ENCODE results near the gene TPCN2.
"Not testable (repeated sequence)": the region's sequence is repeated elsewhere in the genome, so short reads cannot be mapped to it uniquely, and the experiment has no call there.

Gene TPCN2

DNA sequence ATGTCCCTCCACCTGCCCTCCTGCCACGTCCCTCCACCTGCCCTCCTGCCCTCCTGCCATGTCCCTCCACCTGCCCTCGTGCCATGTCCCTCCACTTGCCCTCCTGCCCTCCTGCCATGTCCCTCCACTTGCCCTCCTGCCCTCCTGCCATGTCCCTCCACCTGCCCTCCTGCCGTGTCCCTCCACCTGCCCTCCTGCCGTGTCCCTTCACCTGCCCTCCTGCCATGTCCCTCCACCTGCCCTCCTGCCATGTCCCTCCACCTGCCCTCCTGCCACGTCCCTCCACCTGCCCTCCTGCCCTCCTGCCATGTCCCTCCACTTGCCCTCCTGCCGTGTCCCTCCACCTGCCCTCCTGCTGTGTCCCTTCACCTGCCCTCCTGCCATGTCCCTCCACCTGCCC lies 28.2 kb downstream of the TPCN2 start:
- DNase-seq = not testable (repeated sequence)

DNA sequence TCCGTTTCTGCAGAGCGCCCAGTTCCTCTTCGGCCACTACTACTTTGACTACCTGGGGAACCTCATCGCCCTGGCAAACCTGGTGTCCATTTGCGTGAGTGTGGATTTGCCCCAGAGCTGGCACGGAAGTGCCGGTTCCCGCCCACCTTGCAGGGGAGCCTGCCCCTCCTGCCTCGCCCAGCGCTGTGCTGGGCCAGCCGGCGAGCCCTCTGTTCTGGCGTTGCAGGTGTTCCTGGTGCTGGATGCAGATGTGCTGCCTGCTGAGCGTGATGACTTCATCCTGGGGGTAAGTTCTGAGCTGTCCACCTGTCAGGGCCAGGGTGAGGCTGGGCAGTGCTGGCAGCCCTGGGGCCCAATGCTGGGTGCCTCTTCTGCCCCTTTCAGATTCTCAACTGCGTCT lies 29.8 kb downstream of the TPCN2 start:
- no peak for DNase-seq

DNA sequence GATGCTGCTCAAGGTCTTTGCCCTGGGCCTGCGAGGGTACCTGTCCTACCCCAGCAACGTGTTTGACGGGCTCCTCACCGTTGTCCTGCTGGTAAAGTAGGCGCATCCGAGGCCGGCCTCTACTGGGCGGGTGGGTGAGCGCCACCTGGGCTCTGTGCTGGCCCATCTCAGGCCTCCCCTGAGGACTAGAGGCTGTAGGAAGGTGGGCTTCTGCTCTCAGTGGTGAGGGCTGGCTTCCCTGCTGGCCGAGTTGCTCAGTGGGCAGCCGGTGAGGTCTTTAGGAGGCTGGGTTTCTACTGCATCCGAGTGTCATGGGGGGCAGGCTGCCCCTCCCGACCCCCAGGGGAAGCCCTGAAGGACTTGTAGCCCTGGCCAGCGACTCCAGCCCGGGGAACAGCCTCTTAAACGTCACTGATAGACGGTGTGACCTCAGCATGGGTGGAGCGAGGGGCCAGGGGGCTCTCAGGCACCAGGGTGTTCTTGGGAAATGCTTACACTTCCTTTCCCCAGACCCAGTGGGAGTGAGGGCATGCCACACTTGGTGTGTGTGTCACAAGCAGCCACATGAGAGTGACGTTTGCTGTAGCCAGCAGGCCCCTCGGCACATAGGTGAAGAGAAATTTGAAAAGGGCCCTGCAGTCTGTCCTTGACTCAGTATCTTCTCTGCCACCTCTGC lies 30.3 kb downstream of the TPCN2 start:
- no peak for DNase-seq

DNA sequence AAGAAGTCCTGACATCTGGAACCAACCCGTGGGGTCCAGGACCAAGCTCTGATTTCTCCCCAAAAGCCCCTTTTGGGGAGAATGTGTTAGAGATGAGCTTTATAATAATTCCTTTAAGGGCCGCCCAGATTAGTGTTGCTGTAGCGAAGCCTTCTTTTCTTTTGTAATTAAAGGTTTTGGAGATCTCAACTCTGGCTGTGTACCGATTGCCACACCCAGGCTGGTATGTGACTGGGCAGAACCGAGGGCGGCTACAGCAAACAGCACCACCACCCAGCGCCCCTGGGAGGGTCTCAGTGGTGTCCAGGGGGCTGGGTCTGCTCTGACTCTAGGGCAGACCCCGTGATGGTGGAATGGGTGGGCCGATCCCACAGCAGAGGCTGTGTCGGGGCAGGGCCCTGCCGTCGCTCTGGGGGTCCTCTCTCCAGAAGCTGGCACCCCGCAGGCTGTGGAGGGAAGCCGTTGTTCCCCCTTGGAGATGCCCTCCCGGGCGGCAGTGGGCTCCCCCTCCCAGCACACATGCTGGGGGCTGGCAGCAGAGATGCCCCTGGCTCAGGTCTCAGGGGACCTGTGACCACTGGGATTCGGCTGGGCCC lies 31.0 kb downstream of the TPCN2 start:
- DNase-seq = no peak

DNA sequence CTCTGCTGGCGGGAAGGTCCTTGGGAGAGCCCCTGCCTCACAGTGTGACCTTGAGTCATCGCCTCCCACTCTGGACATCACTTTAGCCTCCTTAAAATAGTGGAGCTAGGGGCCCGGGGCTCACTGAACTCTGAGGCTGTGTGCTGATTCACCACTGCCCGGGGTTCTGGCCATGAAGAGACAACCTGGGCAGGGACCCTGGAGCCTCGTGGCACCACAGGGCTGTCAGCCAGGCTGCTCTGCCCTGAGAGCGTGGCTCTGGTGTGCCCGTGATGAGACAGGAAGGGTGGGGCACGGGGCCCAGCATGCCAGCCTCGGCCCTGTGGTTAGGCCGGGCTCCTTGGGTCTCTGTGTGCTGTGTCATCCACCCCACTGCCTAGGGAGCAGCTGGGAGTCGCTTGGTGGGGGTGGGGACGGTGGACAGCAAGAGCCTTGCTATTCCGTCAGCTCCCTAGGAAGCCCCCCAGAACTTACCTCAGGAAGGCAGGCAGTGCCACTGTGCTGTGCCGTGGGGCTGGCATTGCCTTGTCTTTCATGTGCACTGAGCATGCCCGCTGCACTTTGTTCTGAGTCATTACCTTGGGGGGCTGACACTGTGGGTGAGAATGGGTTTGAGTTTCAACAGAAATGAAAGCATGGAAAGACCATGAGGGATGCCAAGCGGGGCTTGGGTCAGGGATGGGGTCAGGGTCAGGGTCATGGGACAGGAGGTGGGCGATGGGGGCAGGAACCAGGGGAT lies 31.7 kb downstream of the TPCN2 start:
- DNase-seq = no peak

DNA sequence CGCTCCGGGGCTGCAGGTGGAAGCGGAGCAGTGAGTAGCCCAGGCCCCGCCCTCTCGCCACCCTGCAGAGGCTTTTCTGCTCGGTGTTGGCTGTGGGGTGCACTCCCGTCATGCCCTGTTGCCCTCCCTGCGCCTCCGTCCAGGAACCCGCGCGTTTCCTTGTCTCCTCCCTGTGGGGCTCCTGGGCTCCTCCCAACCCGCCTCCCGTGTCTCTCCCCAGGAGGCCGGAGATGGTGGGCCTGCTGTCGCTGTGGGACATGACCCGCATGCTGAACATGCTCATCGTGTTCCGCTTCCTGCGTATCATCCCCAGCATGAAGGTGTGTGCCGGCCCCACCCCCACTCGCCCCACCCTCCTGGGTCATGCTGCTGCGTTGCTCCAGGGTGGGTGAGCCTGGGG lies 32.4 kb downstream of the TPCN2 start:
- no peak for DNase-seq

DNA sequence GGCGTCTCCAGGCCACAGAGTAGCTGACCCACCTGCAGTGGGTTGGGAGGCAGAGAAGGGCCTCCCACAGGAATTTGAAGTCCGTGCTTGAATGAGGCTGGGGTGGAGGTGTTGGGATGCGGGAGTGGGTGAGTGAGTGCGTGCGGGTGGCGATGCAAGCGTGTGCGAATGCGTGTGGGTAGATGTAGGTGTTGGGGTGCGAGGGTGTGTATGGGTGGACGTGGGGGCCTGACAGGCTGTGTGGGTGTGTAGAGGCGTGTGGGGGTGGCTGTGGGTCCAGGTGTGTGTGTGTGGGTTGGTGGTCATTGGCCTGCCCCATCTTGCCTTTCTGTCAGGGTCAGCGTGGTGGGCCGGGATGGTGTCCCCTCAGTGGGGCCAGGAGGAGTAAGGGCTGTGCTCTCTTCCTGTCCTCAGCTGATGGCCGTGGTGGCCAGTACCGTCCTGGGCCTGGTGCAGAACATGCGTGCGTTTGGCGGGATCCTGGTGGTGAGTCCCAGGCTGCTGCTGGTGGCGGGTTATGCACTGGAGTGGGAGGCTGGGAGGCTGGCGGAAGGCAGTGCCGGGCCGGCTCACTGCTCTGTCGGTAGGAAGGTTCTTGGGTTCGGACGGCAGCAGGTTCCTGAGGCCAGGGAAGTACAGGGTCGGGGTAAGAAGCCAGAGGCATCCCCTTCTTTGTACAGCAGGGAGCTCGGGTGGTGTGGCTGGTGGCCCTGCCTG lies 35.0 kb downstream of the TPCN2 start:
- DNase-seq = no peak

GRCh38 chr11:69084371-69084770 lies 35.6 kb downstream of the TPCN2 start:
- DNase-seq = no peak

- no peak for DNase-seq
These were observed 36.9 kb downstream of the TPCN2 start for GRCh38 chr11:69085490-69086095.

- DNase-seq = no peak
These were observed 37.7 kb downstream of the TPCN2 start for GRCh38 chr11:69086152-69087132.

- no peak for DNase-seq
These were observed 38.4 kb downstream of the TPCN2 start for GRCh38 chr11:69087133-69087524.

DNA sequence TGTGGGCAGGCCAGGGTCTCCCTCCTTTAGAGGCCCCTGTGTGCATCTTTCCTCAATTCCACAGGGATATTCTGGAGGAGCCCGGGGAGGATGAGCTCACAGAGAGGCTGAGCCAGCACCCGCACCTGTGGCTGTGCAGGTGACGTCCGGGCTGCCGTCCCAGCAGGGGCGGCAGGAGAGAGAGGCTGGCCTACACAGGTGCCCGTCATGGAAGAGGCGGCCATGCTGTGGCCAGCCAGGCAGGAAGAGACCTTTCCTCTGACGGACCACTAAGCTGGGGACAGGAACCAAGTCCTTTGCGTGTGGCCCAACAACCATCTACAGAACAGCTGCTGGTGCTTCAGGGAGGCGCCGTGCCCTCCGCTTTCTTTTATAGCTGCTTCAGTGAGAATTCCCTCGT lies 39.1 kb downstream of the TPCN2 start:
- no peak for DNase-seq

GRCh38 chr11:69088676-69089146 lies 40.0 kb downstream of the TPCN2 start:
- peak; percentile 82 for DNase-seq

DNA sequence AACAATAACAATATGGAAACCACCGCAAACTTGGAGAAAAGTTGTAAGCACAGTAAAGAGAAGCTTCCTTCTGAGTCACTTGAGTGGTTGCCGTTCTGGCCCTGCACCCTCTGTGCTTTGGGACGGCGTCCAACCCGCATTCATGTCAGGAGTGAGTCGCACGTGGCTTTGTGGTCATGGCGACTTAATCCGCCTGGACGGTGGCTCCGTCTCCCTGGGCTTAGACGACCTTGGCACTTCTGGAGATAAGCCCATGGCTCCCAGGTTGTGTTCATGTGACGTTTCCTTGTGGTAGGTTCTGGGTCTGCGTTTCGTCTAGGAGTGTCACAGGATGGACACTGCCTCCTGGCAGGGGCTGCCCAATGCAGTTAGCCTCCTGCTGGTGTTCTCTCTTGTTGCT lies 40.5 kb downstream of the TPCN2 start:
- DNase-seq = no peak

GRCh38 chr11:69091638-69092165 lies 43.0 kb downstream of the TPCN2 start:
- DNase-seq = no peak

GRCh38 chr11:69092263-69092662 lies 43.5 kb downstream of the TPCN2 start:
- DNase-seq = no peak

- no peak for DNase-seq
These were observed 44.4 kb downstream of the TPCN2 start for GRCh38 chr11:69093106-69093505.

DNA sequence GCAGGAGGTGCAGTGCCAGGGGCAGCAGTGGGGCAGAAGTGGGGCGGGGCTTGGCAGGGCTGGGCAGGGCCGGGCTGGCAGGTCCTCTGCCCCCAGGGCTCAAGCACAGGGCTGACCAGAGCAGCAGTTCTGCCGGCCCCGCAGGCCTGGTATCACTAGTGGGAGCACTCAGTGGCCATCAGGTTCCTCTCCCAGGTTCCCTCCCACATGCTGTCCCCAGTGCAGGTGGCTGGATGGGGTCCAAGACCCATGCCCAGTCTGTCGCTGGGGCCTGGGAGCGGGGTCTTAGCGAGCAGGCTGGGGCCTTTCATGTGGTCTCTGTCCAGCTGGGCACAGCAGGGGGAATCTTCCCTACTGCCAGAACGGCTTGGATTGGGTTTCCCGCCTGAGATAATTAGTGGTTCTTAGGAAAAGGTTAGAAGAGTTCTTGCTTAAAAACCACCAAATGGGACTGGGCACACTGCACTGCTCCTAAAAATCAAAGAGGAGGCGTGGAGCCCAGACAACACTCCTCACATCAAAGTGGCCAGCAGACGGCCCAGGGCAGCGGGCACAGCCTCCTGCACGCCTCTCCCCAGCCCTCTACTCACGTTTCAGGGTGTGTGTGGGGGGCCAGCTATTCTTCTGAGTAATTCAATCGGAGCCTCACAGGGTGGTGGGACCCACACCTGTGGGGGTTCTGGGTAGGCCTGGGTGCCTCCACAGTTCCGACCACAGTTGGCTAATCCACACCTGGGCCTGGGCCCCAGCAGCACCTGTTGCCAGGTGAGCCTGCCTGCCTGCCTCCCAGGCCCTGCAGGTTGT lies 45.6 kb downstream of the TPCN2 start:
- no peak for DNase-seq

DNA sequence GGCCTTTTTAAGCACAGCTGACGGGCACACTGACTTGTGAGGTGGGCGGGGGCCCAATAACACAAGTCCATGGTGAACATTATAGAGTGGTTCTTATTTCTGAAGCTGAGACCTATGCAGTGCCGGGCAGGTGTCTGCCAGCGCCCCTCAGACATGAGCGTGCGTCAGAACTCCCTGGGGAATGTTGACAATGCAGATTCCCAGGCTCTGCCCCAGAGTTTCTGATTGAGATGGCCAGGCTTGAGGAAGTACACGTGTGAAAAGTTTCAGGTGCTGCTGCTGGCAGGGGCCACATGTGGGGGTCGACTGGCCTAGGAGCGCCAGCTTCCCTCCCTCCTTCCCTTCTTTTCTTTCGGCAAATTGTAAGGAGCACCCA lies 46.2 kb downstream of the TPCN2 start:
- no peak for DNase-seq

DNA sequence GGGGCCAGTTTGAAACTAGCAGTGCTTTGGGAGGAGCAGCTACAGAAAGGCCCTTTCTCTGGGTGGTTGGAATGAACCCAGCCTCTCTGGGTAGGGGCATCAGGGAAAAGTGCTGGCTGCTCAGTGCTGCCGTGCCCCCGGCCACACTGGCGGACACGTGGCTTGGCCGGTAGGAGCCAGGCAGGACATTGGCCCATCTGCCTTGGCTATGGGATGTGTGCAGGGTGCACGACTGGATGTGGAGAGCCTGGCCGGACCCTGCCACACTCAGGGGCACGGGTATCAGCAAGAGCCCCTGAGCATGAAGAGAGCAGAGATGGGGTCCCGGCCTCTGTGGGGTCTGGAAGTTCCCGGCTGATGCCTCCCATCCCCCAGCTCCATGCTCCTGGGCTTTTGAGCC lies 46.6 kb downstream of the TPCN2 start:
- no peak for DNase-seq

GRCh38 chr11:69096473-69096872 lies 47.7 kb downstream of the TPCN2 start:
- DNase-seq = no peak
